GM19468 (cell line): ENCODE measurements around the gene KLHL21.

ENCODE experiments used
- ATAC-seq: cut with Tn5 transposase; IDR thresholded peaks from one replicate; pipeline ENCODE4 v1.9.1; 2021; ENCODE audit warnings: mild to moderate bottlenecking, moderate library complexity, moderate number of reproducible peaks; ENCODE audit not compliant: unreplicated experiment; ENCODE audit errors: extremely low read depth

KLHL21 gene

DNA sequence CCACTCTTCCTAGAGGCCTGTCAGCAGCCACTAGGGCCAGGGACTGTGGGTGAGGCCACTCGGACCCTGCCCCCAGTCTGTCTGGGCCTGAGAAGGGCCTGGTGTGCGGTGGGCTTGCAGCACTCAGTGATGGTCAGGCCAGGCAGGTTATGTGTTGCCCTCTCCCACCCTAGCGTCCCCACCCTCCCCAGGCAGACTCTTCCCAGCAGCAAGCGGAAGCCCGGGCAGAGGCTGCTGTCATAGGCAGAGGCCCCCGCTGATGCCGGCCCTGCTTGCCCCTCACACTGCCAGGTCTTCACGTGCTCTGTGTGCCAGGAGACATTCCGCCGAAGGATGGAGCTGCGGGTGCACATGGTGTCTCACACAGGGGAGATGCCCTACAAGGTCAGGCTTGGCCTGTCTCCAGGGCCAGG is 16.3 kb downstream of the KLHL21 start:
- ATAC-seq = no peak

DNA sequence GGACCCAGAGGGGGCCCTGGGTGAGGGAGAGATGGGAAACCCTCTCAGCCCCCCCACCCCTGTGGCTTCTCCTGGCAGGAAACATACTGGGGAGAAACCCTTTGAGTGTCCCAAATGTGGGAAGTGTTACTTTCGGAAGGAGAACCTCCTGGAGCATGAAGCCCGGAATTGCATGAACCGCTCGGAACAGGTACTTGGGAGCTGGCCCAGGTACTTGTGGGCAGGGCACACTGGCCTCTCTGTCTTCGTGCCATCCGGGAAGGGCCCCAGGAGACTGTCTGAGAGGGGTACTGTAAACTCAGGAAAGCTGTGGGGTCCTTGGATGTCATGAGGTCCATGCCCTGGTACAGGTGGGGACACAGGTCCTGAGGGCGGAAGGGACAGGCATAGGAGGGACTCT is 16.8 kb downstream of the KLHL21 start:
- ATAC-seq = no peak

DNA sequence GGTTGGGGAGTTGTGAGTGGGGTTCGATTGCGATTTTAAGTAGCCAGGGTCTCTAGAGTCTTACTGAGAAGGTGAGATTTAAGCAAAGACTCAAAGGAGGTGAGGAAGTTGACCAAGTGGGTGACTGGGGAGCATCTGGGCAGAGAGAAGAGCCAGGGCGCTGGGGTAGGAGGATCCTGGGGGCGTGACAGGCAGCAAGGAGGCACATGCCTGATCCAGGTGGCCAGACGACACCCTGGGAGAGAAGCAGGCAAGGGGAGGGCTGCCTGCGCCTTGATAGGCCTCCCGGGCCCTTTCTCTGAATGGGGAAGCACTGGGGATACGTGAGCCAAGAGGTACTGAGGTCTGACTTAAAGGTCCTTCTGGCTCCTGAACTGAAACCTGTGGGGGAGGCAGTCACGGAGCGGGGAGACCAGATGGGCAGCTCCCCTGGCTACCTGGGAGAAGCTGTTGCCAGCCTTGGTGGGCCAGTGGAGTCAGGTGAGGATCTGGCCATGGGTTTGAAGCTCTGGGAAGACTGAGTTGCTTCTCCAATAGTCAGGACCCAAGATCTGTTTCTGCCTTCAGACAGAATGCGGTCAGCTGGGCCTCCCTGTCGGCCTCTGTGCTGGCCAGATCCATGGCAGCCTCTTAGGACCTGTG is 17.5 kb downstream of the KLHL21 start:
- no peak for ATAC-seq

- ATAC-seq = no peak
Measured at GRCh38 chr1:6584126-6585080, 18.3 kb downstream of the KLHL21 start.

- ATAC-seq = no peak
Measured at GRCh38 chr1:6582370-6582769, 20.3 kb downstream of the KLHL21 start.

GRCh38 chr1:6581561-6582305 is 20.9 kb downstream of the KLHL21 start:
- no peak for ATAC-seq

- no peak for ATAC-seq
Measured at GRCh38 chr1:6580593-6581409, 21.9 kb downstream of the KLHL21 start.

- ATAC-seq = no peak
Measured at GRCh38 chr1:6580119-6580592, 22.5 kb downstream of the KLHL21 start.

- ATAC-seq = peak; percentile 87
Measured at GRCh38 chr1:6579374-6580118, 23.1 kb downstream of the KLHL21 start, which contains the start of gene ZBTB48. ZBTB48 (plus strand) TSS chr1:6579994; CDS start chr1:6580610, 616 bp downstream.

GRCh38 chr1:6578624-6579373 is 23.9 kb downstream of the KLHL21 start:
- no peak for ATAC-seq

DNA sequence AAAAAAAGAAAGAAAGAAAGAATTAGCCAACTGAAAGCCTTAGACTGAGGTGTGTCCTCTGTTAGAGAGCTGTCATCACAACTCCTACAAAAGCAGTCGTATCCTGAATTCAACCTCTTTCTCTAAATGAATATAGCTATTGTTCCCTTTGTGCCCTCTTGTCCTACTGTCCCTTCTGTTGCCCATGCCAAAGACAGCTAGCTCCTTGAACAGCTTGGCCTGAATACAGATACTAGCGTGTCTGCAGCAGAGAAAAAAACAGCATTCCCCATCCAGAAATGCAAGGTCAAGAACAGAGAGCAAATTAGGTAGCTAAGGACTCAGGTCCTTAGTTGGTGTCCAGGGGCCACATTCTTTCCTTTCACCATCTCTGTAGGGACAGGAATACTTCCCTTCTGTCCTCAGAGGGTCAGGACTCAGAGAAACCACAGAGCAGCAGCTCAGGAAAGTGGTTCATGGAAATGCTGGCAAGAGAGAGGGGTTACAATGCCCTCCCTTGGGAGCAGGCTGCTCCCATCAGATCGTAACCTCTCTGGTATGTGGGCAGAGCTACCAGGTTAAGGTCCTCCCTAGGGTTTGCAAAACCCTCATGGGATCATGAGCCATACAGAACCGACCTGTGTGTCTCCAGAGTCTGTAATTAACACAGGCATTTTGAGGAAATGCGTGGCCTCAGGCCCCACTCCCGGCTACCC is 24.7 kb downstream of the KLHL21 start:
- no peak for ATAC-seq

DNA sequence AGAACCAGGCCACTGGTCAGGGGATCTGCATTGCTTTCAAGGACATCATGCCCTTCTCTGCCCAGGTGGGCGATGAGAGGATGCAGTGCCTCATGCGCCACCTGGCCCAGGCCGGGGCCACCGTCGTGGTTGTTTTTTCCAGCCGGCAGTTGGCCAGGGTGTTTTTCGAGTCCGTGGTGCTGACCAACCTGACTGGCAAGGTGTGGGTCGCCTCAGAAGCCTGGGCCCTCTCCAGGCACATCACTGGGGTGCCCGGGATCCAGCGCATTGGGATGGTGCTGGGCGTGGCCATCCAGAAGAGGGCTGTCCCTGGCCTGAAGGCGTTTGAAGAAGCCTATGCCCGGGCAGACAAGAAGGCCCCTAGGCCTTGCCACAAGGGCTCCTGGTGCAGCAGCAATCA is 27.9 kb downstream of the KLHL21 start:
- ATAC-seq = no peak

DNA sequence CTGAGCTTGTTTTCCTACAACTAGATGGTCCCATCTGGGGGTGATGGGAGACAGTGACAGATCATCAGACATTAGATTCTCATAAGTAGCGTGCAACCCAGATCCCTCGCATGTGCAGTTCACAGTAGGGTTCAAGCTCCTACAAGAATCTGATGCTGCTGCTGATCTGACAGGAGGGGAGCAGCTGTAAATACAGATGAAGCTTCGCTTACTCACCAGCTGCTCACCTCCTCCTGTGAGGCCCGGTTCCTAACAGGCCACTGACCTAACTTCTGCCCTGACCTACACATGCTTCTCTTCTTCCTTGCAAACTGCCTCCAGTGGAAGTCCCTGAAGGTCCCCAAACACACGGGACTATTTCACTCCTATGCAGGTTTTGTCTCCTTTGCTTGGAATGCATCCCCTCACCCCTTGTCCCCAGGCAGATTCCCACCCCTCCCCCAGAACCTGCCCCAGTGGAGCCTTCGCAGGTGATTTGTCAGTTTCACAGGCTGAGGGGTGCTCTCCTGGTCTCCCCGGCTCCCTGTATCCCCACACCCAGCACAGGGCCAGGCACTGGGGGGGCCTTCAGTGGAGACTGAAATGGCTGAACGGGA is 28.5 kb downstream of the KLHL21 start:
- ATAC-seq = no peak

DNA sequence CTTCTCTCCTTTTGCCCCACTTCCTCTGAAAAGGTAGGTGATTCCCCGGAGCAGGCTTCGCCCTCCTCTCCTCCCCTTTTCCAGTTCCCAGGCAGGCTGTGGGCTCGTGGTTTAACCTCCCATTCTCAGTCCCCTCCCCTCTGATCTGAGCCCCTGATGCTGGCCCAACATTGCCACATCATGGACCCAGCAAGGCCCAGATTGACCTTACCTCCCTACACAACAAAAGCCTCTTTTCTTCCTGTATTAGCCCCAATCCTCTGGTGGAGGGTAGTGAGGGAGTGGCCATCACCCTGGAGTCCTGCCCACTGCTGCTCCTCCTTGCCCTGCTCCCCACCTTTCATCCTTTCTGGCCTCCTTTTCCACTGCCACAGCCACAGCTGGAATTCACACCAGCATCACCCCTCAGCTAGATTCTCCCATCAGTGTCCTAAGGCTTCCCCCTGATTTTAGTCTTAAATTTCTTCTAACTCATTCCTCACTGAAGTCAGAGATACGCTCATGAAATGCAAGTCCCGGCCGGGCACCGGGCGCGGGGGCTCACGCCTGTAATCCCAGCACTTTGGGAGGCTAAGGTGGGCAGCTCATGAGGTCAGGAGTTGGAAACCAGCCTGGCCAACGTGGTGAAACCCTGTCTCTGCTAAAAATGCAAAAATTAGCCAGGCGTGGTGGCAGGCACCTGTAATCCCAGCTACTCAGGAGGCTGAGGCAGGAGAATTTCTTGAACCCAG is 29.9 kb downstream of the KLHL21 start:
- ATAC-seq = no peak

- ATAC-seq = no peak
Measured at GRCh38 chr1:6570987-6571386, 31.7 kb downstream of the KLHL21 start.

DNA sequence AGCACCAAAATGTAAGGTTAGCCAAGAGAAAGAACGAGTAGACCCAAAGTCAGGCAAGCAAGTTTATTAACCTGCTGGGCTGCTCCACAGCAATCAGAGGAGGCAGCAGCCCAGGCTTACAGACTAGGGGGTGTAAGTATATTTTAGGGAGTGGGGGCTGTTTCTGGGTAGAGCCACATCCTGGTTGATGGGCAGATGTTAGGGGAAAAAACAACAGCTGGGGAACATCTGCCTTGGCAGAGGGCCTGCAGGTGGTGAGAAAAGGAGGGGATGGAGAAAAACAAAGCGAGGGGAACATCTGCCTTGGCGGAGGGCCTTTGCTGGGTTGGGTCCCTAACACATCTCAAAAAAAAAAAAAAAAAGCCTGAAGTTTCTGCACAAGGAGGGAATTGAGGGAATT is 32.6 kb downstream of the KLHL21 start:
- ATAC-seq = no peak

- no peak for ATAC-seq
Measured at GRCh38 chr1:6569033-6569432, 33.6 kb downstream of the KLHL21 start.
